T-helper 1 cell treated with Interleukin-12 subunit alpha and Interleukin-12 subunit beta and Interleukin-4 antibody, amounts not matched to agents 30 μg/mL and 1 μg/mL, for 36 hours (primary cell): ENCODE results near the gene AKR1D1.
"Not testable (repeated sequence)": the region's sequence is repeated elsewhere in the genome, so short reads cannot be mapped to it uniquely, and the experiment has no call there.

ENCODE experiments used
- H3K27ac Mint-ChIP-seq: one replicate; pipeline ENCODE4 v1.8.0; 2021; ENCODE audit warnings: mild to moderate bottlenecking, mixed read lengths
- H3K27me3 Mint-ChIP-seq: one replicate; pipeline ENCODE4 v1.8.0; 2021; ENCODE audit warnings: low read depth, mixed read lengths
- H3K36me3 Mint-ChIP-seq: one replicate; pipeline ENCODE4 v1.8.0; 2021; ENCODE audit warnings: low read depth, mixed read lengths
- H3K4me1 Mint-ChIP-seq: one replicate; pipeline ENCODE4 v1.8.0; 2021; ENCODE audit warnings: low read depth, mixed read lengths
- H3K4me3 Mint-ChIP-seq: one replicate; pipeline ENCODE4 v1.8.0; 2021; ENCODE audit warnings: mild to moderate bottlenecking, moderate library complexity, mixed read lengths
- H3K9me3 Mint-ChIP-seq: one replicate; pipeline ENCODE4 v1.8.0; 2021; ENCODE audit warnings: mixed read lengths

AKR1D1 gene

GRCh38 chr7:138122162-138122561 lies 45.9 kb downstream of the AKR1D1 start:
- Mint-ChIP-seq H3K27ac (no peak overlapping the region), H3K36me3 (no peaks in the 10 kb centered on the region), H3K4me3 (no peak overlapping the region), H3K27me3 (no peaks in the 10 kb centered on the region), H3K4me1 (no peaks in the 10 kb centered on the region), H3K9me3 (no peaks in the 10 kb centered on the region)

- Mint-ChIP-seq H3K27ac (no peak overlapping the region), H3K36me3 (no peaks in the 10 kb centered on the region), H3K9me3 (no peaks in the 10 kb centered on the region), H3K27me3 (peaks cover under 1% of the 10 kb centered on the region), H3K4me3 (no peak overlapping the region), H3K4me1 (no peaks in the 10 kb centered on the region)
These were observed 48.9 kb downstream of the AKR1D1 start for GRCh38 chr7:138125119-138125518.

- peaks cover 6% of the 10 kb centered on the region for H3K27me3 Mint-ChIP-seq
- no peaks in the 10 kb centered on the region for H3K4me1 Mint-ChIP-seq
- no peak overlapping the region for H3K4me3 Mint-ChIP-seq
- no peaks in the 10 kb centered on the region for H3K36me3 Mint-ChIP-seq
- H3K27ac Mint-ChIP-seq: no peak overlapping the region
- no peaks in the 10 kb centered on the region for H3K9me3 Mint-ChIP-seq
These were observed 49.4 kb downstream of the AKR1D1 start for GRCh38 chr7:138125598-138126111.

GRCh38 chr7:138126928-138127327 lies 50.7 kb downstream of the AKR1D1 start:
- Mint-ChIP-seq H3K27ac (no peak overlapping the region), H3K9me3 (no peaks in the 10 kb centered on the region), H3K36me3 (no peaks in the 10 kb centered on the region), H3K4me1 (no peaks in the 10 kb centered on the region), H3K4me3 (no peak overlapping the region), H3K27me3 (peaks cover 6% of the 10 kb centered on the region)

GRCh38 chr7:138127996-138128395 lies 51.7 kb downstream of the AKR1D1 start:
- H3K9me3 Mint-ChIP-seq: no peaks in the 10 kb centered on the region
- H3K4me3 Mint-ChIP-seq: no peak overlapping the region
- no peak overlapping the region for H3K27ac Mint-ChIP-seq
- H3K36me3 Mint-ChIP-seq: no peaks in the 10 kb centered on the region
- H3K27me3 Mint-ChIP-seq: peaks cover 9% of the 10 kb centered on the region
- H3K4me1 Mint-ChIP-seq: no peaks in the 10 kb centered on the region

GRCh38 chr7:138129551-138130165 lies 53.4 kb downstream of the AKR1D1 start:
- H3K4me1 Mint-ChIP-seq: no peaks in the 10 kb centered on the region
- H3K9me3 Mint-ChIP-seq: no peaks in the 10 kb centered on the region
- H3K27me3 Mint-ChIP-seq: peaks cover 11% of the 10 kb centered on the region
- H3K36me3 Mint-ChIP-seq: no peaks in the 10 kb centered on the region
- no peak overlapping the region for H3K27ac Mint-ChIP-seq
- H3K4me3 Mint-ChIP-seq: no peak overlapping the region

GRCh38 chr7:138137423-138138171 lies 61.3 kb downstream of the AKR1D1 start:
- no peaks in the 10 kb centered on the region for H3K36me3 Mint-ChIP-seq
- H3K27ac Mint-ChIP-seq: no peak overlapping the region

GRCh38 chr7:138138244-138138643 lies 62.0 kb downstream of the AKR1D1 start:
- Mint-ChIP-seq H3K4me3 (no peak overlapping the region), H3K4me1 (no peaks in the 10 kb centered on the region), H3K9me3 (no peaks in the 10 kb centered on the region), H3K36me3 (no peaks in the 10 kb centered on the region), H3K27me3 (no peaks in the 10 kb centered on the region), H3K27ac (no peak overlapping the region)

More at GRCh38 chr7:138137423-138138171, 61.3 kb downstream of the AKR1D1 start:
- no peaks in the 10 kb centered on the region for H3K9me3 Mint-ChIP-seq
- H3K27me3 Mint-ChIP-seq: peaks cover 5% of the 10 kb centered on the region
- no peaks in the 10 kb centered on the region for H3K4me1 Mint-ChIP-seq
- no peak overlapping the region for H3K4me3 Mint-ChIP-seq

GRCh38 chr7:138142583-138143201 lies 66.4 kb downstream of the AKR1D1 start:
- no peaks in the 10 kb centered on the region for H3K36me3 Mint-ChIP-seq
- peaks cover 7% of the 10 kb centered on the region for H3K4me1 Mint-ChIP-seq
- H3K9me3 Mint-ChIP-seq: no peaks in the 10 kb centered on the region
- peaks cover 11% of the 10 kb centered on the region for H3K27me3 Mint-ChIP-seq
- H3K4me3 Mint-ChIP-seq: no peak overlapping the region
- no peak overlapping the region for H3K27ac Mint-ChIP-seq

- H3K9me3 Mint-ChIP-seq: no peaks in the 10 kb centered on the region
- H3K36me3 Mint-ChIP-seq: no peaks in the 10 kb centered on the region
- no peak overlapping the region for H3K27ac Mint-ChIP-seq
- H3K27me3 Mint-ChIP-seq: peaks cover 14% of the 10 kb centered on the region
- H3K4me3 Mint-ChIP-seq: no peak overlapping the region
- peaks cover 7% of the 10 kb centered on the region for H3K4me1 Mint-ChIP-seq
These were observed 68.7 kb downstream of the AKR1D1 start for GRCh38 chr7:138144958-138145357.

GRCh38 chr7:138146221-138146620 lies 70.0 kb downstream of the AKR1D1 start:
- H3K27ac Mint-ChIP-seq: not testable (repeated sequence)
- H3K27me3 Mint-ChIP-seq: peaks cover 14% of the 10 kb centered on the region

GRCh38 chr7:138146757-138147734 lies 70.8 kb downstream of the AKR1D1 start:
- Mint-ChIP-seq H3K27me3 (peaks cover 14% of the 10 kb centered on the region), H3K4me3 (peak overlapping the region; percentile 80)
- not testable (repeated sequence) for H3K9me3 Mint-ChIP-seq, H3K4me1 Mint-ChIP-seq, H3K36me3 Mint-ChIP-seq, H3K27ac Mint-ChIP-seq

More at GRCh38 chr7:138146221-138146620, 70.0 kb downstream of the AKR1D1 start:
- not testable (repeated sequence) for H3K4me3 Mint-ChIP-seq, H3K4me1 Mint-ChIP-seq, H3K36me3 Mint-ChIP-seq, H3K9me3 Mint-ChIP-seq

GRCh38 chr7:138151731-138152577 lies 75.7 kb downstream of the AKR1D1 start:
- no peak overlapping the region for H3K27ac Mint-ChIP-seq
- H3K9me3 Mint-ChIP-seq: no peaks in the 10 kb centered on the region
- H3K36me3 Mint-ChIP-seq: no peaks in the 10 kb centered on the region
- no peak overlapping the region for H3K4me3 Mint-ChIP-seq
- peaks cover 11% of the 10 kb centered on the region for H3K27me3 Mint-ChIP-seq
- peaks cover 3% of the 10 kb centered on the region for H3K4me1 Mint-ChIP-seq
